VCaP (cell line): ENCODE results near the gene TBC1D22A.

Source experiments
- H3K27ac ChIP-seq: fragments of 450-650 bp; 2 replicates; pipeline ENCODE4 v1.5.1; 2017
- CTCF ChIP-seq: fragments of 450-650 bp; conservative IDR thresholded peaks from 2 replicates; pipeline ENCODE4 v1.5.1; 2017; ENCODE audit warnings: mild to moderate bottlenecking, moderate library complexity

The TBC1D22A gene

GRCh38 chr22:47209040-47209514 lies 446.6 kb downstream of the TBC1D22A start:
- no peak for TF ChIP-seq CTCF

GRCh38 chr22:47209547-47210023 lies 447.1 kb downstream of the TBC1D22A start:
- no peak overlapping the region for H3K27ac ChIP-seq
- no peak for TF ChIP-seq CTCF

More at GRCh38 chr22:47209040-47209514, 446.6 kb downstream of the TBC1D22A start:
- H3K27ac ChIP-seq, result no peak overlapping the region

GRCh38 chr22:47210112-47210657 lies 447.7 kb downstream of the TBC1D22A start:
- no peak overlapping the region for H3K27ac ChIP-seq
- no peak for TF ChIP-seq CTCF

- no peak for TF ChIP-seq CTCF
- H3K27ac ChIP-seq, result no peak overlapping the region
These were observed 448.2 kb downstream of the TBC1D22A start for GRCh38 chr22:47210686-47211085.

GRCh38 chr22:47213571-47214230 lies 451.3 kb downstream of the TBC1D22A start:
- peak; percentile 86 for TF ChIP-seq CTCF

GRCh38 chr22:47215851-47216250 lies 453.4 kb downstream of the TBC1D22A start:
- TF ChIP-seq CTCF, result no peak

More at GRCh38 chr22:47213571-47214230, 451.3 kb downstream of the TBC1D22A start:
- no peak overlapping the region for H3K27ac ChIP-seq

GRCh38 chr22:47218671-47219070 lies 456.2 kb downstream of the TBC1D22A start:
- no peak overlapping the region for H3K27ac ChIP-seq
- TF ChIP-seq CTCF, result no peak

More at GRCh38 chr22:47215851-47216250, 453.4 kb downstream of the TBC1D22A start:
- H3K27ac ChIP-seq, result no peak overlapping the region
